ENCODE results near the gene EFCAB12. TPM values are rescaled to one million over a fixed set of nuclear protein-coding genes. Genes with fewer than 3 reads are reported as not detected.

The EFCAB12 gene
- polyA plus RNA-seq, 2 of the 4 experiments (the other 2 are of a cell fraction) = 0.62 to 1.1 TPM

DNA sequence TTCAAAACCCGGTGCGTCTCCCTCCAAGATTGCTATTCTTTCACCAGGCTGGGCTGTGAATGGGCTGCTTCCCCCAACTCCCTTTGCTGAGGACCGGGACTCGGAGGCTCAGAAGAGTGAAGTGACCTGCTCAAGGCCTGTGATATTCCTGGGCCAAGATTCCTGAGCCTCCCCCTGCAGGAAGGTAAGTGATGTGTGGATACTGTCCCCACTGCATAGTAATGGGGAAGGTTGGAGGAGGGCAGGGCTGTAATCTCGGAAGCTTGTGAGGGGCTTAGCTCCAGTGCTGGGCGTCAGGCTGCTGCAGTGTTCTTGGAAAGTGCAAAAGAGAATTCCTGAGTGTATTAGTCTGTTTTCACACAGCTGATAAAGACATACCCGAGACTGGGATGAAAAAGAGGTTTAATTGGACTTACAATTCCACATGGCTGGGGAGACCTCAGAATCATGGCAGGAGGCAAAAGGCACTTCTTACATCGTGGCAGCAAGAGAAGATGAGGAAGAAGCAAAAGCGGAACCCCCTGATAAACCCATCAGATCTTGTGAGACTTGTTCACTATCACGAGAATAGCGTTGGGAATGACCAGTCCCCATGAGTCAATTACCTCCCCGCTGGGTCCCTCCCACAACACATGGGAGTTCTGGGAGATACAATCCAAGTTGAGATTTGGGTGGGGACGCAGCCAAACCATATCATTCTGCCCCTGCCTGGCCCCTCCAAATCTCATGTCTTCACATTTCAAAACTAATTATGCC, 67.6 kb downstream of the EFCAB12 start:
- ATAC-seq (peak; percentile 54 to 58; a peak in 4 of 6 replicates), FAIRE-seq (no peak)
- WGBS (ENCODE audit: missing lambda C conversion rate) = 88% methylated on average over 13 of the region's 13 CpGs

DNA sequence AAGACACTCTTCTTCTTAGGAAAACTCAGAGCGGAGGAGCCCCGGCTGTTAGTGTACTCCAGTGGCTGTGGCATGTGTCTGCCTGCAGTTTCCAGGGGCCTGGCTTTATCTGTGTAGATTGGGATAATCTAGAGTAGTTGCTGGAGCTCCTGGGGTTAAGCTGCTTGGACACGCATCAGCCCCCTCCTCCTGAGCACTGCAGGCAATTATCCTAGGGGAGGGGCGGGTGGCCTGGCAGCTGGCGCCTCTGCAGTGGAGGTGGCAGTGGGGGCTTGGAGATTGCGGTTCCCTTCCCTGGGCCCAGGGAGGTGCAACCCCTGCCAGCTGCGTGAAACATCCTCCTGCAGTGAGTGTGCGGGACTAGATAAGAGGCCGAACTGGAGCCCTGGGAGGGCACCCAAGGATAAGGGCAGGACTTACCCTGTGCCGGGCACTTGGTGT, 68.2 kb downstream of the EFCAB12 start:
- peak; percentile 30 to 38; a peak in 2 of 6 replicates for ATAC-seq
- ChIA-PET CTCF (no interaction called here), POLR2A (no interaction called here)
- peaks cover 7% of the 10 kb centered on the region; the same call in 1 of the 3 replicates for H3K4me1 ChIP-seq
- H3K4me3 ChIP-seq = no peak overlapping the region
- no peak overlapping the region for H3K27ac ChIP-seq
- DNase-seq (ENCODE audit: low read depth in 1 of 2, low spot score in 1 of 2) = no peak
- H3K9me3 ChIP-seq = no peaks in the 10 kb centered on the region
- no peak overlapping the region for H3K4me2 ChIP-seq
- TF ChIP-seq MAZ (IDR thresholded peaks at IDR 0.05; ENCODE audit: borderline replicate concordance, low read depth, low read length) = no peak
- TF ChIP-seq, protein P1, sequence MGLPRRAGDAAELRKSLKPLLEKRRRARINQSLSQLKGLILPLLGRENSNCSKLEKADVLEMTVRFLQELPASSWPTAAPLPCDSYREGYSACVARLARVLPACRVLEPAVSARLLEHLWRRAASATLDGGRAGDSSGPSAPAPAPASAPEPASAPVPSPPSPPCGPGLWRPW (IDR thresholded peaks at IDR 0.05) = no peak
- no peak for TF ChIP-seq KDM5A (IDR thresholded peaks at IDR 0.05)
- TF ChIP-seq ESRRA (IDR thresholded peaks at IDR 0.05; ENCODE audit: borderline replicate concordance, low read length) = no peak
- no peak for TF ChIP-seq RAD21 (conservative IDR thresholded peaks at IDR 0.05 in 1 of 2, IDR thresholded peaks at IDR 0.05 in 1 of 2)
- TF ChIP-seq FOSL2 (IDR thresholded peaks at IDR 0.05) = no peak
- TF ChIP-seq FOSL2 (CRISPR knock-in tag; IDR thresholded peaks at IDR 0.05) = no peak
- TF ChIP-seq EP300 (IDR thresholded peaks at IDR 0.05) = no peak
- TF ChIP-seq CBX8 (IDR thresholded peaks at IDR 0.05) = no peak
- no peak for TF ChIP-seq TFCP2L1 (CRISPR knock-in tag; IDR thresholded peaks at IDR 0.05)
- TF ChIP-seq, protein P2, sequence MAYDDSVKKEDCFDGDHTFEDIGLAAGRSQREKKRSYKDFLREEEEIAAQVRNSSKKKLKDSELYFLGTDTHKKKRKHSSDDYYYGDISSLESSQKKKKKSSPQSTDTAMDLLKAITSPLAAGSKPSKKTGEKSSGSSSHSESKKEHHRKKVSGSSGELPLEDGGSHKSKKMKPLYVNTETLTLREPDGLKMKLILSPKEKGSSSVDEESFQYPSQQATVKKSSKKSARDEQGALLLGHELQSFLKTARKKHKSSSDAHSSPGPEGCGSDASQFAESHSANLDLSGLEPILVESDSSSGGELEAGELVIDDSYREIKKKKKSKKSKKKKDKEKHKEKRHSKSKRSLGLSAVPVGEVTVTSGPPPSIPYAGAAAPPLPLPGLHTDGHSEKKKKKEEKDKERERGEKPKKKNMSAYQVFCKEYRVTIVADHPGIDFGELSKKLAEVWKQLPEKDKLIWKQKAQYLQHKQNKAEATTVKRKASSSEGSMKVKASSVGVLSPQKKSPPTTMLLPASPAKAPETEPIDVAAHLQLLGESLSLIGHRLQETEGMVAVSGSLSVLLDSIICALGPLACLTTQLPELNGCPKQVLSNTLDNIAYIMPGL (CRISPR knock-in tag; IDR thresholded peaks at IDR 0.05; ENCODE audit: borderline replicate concordance) = no peak
- TF ChIP-seq ZSCAN20 (CRISPR knock-in tag; IDR thresholded peaks at IDR 0.05) = no peak
- TF ChIP-seq NFE2L2 (conservative IDR thresholded peaks at IDR 0.05; ENCODE audit: low read length) = no peak
- TF ChIP-seq FOXS1 (CRISPR knock-in tag; IDR thresholded peaks at IDR 0.05) = no peak
- TF ChIP-seq JUNB (IDR thresholded peaks at IDR 0.05) = no peak
- no peak for TF ChIP-seq HEYL (CRISPR knock-in tag; IDR thresholded peaks at IDR 0.05)
- TF ChIP-seq HOXA7 (CRISPR knock-in tag; IDR thresholded peaks at IDR 0.05) = no peak
- TF ChIP-seq BHLHE40 (IDR thresholded peaks at IDR 0.05; ENCODE audit: low read depth, low read length) = no peak
- TF ChIP-seq, protein P3, sequence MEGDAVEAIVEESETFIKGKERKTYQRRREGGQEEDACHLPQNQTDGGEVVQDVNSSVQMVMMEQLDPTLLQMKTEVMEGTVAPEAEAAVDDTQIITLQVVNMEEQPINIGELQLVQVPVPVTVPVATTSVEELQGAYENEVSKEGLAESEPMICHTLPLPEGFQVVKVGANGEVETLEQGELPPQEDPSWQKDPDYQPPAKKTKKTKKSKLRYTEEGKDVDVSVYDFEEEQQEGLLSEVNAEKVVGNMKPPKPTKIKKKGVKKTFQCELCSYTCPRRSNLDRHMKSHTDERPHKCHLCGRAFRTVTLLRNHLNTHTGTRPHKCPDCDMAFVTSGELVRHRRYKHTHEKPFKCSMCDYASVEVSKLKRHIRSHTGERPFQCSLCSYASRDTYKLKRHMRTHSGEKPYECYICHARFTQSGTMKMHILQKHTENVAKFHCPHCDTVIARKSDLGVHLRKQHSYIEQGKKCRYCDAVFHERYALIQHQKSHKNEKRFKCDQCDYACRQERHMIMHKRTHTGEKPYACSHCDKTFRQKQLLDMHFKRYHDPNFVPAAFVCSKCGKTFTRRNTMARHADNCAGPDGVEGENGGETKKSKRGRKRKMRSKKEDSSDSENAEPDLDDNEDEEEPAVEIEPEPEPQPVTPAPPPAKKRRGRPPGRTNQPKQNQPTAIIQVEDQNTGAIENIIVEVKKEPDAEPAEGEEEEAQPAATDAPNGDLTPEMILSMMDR (IDR thresholded peaks at IDR 0.05) = no peak
- WGBS (ENCODE audit: missing lambda C conversion rate) = 94% methylated on average over 3 of the region's 10 CpGs
- no peak for FAIRE-seq

More for the DNA sequence above, 67.6 kb downstream of the EFCAB12 start:
- Histone ChIP-seq H3K4me2 (no peak overlapping the region), H3K9me3 (no peaks in the 10 kb centered on the region), H3K4me3 (no peak overlapping the region), H3K27ac (no peak overlapping the region), H3K4me1 (peaks cover 7% of the 10 kb centered on the region; the same call in 1 of the 3 replicates)
- POLR2A ChIA-PET = no interaction called here
- DNase-seq (ENCODE audit: low read depth in 1 of 2, low spot score in 1 of 2) = no peak
- TF ChIP-seq, protein P3 (IDR thresholded peaks at IDR 0.05) = no peak
- TF ChIP-seq NFE2L2 (conservative IDR thresholded peaks at IDR 0.05; ENCODE audit: low read length) (no peak), ZNF302 (CRISPR knock-in tag; IDR thresholded peaks at IDR 0.05) (no peak), EHF (CRISPR knock-in tag; IDR thresholded peaks at IDR 0.05) (no peak), RCOR1 (IDR thresholded peaks at IDR 0.05; ENCODE audit: low read depth, low read length) (no peak), MYC (IDR thresholded peaks at IDR 0.05; ENCODE audit: borderline replicate concordance, low read length) (no peak), BHLHE40 (IDR thresholded peaks at IDR 0.05; ENCODE audit: low read depth, low read length) (no peak), RARB (CRISPR knock-in tag; IDR thresholded peaks at IDR 0.05) (no peak), HOXB13 (CRISPR knock-in tag; IDR thresholded peaks at IDR 0.05; ENCODE audit: low read depth) (no peak), NR3C1 (IDR thresholded peaks at IDR 0.05) (no peak), FOSL2 (IDR thresholded peaks at IDR 0.05) (no peak), FOSL2 (CRISPR knock-in tag; IDR thresholded peaks at IDR 0.05) (no peak), RNF2 (IDR thresholded peaks at IDR 0.05; ENCODE audit: borderline replicate concordance, low read depth) (no peak), FOXS1 (CRISPR knock-in tag; IDR thresholded peaks at IDR 0.05) (no peak), NPAS2 (CRISPR knock-in tag; IDR thresholded peaks at IDR 0.05; ENCODE audit: borderline replicate concordance) (no peak), RAD21 (conservative IDR thresholded peaks at IDR 0.05 in 1 of 2, IDR thresholded peaks at IDR 0.05 in 1 of 2) (no peak), RFX5 (IDR thresholded peaks at IDR 0.05) (no peak), ZFP36 (IDR thresholded peaks at IDR 0.05; ENCODE audit: borderline replicate concordance, partially characterized antibody) (no peak), CEBPB (IDR thresholded peaks at IDR 0.05) (no peak)
- TF ChIP-seq, protein P4, sequence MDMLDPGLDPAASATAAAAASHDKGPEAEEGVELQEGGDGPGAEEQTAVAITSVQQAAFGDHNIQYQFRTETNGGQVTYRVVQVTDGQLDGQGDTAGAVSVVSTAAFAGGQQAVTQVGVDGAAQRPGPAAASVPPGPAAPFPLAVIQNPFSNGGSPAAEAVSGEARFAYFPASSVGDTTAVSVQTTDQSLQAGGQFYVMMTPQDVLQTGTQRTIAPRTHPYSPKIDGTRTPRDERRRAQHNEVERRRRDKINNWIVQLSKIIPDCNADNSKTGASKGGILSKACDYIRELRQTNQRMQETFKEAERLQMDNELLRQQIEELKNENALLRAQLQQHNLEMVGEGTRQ (IDR thresholded peaks at IDR 0.05) = no peak
- TF ChIP-seq, protein P5, sequence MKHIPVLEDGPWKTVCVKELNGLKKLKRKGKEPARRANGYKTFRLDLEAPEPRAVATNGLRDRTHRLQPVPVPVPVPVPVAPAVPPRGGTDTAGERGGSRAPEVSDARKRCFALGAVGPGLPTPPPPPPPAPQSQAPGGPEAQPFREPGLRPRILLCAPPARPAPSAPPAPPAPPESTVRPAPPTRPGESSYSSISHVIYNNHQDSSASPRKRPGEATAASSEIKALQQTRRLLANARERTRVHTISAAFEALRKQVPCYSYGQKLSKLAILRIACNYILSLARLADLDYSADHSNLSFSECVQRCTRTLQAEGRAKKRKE (CRISPR knock-in tag; IDR thresholded peaks at IDR 0.05; ENCODE audit: low read depth) = no peak
- CTCF ChIA-PET = no interaction called here

Measured in A549 (cell line).